GM19239 (cell line): ENCODE measurements around the gene ZBTB32.
A peak's percentile ranks its signal among the peaks of the same experiment; 100 is the strongest.
"Not testable (repeated sequence)": the region's sequence is repeated elsewhere in the genome, so short reads cannot be mapped to it uniquely, and the experiment has no call there.

Experiments
- DNase-seq: peaks from one replicate; pipeline ENCODE4 v3.0.0; 2011; ENCODE audit warnings: low spot score; ENCODE audit not compliant: insufficient read length
- FAIRE-seq: peaks from 2 replicates; lab custom pipeline; 2011; peaks lifted over from hg19 to GRCh38; lab: Jason Lieb, UNC

Gene ZBTB32

DNA sequence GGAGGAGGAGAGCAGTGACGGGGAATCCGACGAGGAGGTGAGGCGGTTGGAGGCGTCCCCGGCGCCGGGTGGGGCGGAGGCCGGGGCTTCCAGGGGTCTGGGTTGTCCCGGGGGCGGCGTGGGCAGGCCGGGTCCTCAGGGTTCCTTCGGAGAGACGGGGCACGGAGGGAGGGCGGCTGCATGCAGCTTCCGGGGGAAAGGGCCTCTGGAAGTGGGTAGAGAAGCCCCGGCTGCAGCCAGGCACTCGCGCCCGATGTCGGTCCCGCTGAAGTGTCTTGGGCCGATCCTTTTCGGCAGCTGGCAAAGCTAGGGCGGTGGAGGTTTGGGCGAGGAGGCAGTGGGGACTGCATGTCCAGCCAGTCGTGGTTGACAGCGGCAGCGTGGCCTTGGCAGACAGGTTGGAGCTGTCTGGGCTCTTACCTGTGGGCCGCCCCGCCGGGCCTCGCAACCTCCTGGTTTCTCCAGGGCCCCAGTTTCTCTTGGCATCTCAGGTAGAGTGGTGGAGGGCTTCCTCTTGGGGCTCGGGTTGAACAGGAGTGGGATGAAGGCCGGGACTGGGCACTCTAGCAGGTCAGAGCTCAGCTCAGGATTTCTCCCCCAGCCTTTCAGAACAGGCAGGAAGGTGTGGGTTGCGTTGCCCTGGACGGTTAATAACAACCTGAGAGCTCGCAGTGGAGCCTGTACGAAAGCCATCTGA is 14.1 kb downstream of the ZBTB32 start:
- peak; percentile 84 for FAIRE-seq
- peak; percentile 57 for DNase-seq

DNA sequence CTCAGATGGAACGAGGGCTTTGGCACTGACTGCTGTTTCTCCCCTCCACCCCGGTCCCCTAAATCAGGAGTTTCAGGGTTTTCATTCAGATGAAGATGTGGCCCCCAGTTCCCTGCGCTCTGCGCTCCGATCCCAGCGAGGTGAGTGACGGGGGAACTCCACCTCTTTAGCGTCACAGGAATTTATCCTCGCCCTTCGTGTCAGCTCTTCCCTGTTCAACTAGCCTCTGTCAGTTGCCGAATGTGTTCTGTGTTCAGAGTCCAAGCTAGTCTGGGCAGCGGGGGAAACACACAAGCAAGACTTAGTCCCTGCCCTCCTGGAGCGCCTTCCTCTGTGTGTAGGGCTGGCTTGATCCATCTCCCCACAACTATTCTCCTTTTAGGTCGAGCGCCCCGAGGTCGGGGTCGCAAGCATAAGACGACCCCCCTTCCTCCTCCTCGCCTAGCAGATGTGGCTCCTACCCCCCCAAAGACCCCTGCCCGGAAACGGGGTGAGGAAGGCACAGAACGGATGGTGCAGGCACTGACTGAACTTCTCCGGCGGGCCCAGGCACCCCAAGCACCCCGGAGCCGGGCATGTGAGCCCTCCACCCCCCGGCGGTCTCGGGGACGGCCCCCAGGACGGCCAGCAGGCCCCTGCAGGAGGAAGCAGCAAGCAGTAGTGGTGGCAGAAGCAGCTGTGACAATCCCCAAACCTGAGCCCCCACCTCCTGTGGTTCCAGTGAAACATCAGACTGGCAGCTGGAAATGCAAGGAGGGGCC is 15.2 kb downstream of the ZBTB32 start:
- DNase-seq (no peak), FAIRE-seq (no peak)

- DNase-seq (no peak), FAIRE-seq (no peak)
Observed at GRCh38 chr19:35720163-35720524, 15.8 kb downstream of the ZBTB32 start.

DNA sequence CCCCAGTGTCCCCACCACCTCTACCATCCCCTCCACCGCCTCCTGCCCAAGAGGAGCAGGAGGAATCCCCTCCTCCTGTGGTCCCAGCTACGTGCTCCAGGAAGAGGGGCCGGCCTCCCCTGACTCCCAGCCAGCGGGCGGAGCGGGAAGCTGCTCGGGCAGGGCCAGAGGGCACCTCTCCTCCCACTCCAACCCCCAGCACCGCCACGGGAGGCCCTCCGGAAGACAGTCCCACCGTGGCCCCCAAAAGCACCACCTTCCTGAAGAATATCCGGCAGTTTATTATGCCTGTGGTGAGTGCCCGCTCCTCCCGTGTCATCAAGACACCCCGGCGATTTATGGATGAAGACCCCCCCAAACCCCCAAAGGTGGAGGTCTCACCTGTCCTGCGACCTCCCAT is 16.3 kb downstream of the ZBTB32 start:
- DNase-seq (no peak), FAIRE-seq (no peak)

DNA sequence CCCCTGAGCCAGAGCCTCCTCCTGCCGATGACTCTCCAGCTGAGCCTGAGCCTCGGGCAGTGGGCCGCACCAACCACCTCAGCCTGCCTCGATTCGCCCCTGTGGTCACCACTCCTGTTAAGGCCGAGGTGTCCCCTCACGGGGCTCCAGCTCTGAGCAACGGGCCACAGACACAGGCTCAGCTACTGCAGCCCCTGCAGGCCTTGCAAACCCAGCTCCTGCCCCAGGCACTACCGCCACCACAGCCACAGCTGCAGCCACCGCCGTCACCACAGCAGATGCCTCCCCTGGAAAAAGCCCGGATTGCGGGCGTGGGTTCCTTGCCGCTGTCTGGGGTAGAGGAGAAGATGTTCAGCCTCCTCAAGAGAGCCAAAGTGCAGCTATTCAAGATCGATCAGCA is 17.0 kb downstream of the ZBTB32 start:
- no peak for DNase-seq
- no peak for FAIRE-seq

DNA sequence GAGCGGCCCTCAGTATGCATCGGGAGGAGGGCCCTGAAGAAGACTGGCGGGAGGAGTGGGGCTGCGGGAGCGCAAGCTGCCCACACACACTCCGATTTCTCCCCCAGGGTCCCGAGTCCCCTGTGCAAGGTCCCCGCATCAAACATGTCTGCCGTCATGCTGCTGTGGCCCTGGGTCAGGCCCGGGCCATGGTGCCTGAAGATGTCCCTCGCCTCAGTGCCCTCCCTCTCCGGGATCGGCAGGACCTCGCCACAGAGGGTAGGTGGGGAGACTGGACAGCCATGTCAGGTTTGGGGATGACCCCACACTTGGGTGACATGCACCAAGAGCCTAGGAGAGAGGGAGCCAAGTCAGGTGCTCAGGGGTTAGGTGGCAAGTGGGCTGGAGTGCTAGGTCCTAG is 18.1 kb downstream of the ZBTB32 start:
- no peak for DNase-seq
- no peak for FAIRE-seq

- DNase-seq = no peak
- no peak for FAIRE-seq
Observed at GRCh38 chr19:35722897-35723296, 18.5 kb downstream of the ZBTB32 start.

DNA sequence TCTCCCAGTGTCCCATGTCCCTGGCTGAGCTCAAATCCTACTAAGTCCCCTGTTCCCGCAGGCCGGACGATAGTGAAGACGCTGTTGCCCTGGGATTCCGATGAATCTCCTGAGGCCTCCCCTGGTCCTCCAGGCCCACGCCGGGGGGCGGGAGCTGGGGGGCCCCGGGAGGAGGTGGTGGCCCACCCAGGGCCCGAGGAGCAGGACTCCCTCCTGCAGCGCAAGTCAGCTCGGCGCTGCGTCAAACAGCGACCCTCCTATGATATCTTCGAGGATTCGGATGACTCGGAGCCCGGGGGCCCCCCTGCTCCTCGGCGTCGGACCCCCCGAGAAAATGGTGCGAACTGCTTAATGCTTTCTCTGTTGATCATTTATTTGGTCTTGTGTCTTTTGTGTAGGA is 19.3 kb downstream of the ZBTB32 start:
- DNase-seq (no peak), FAIRE-seq (no peak)

- DNase-seq, FAIRE-seq: not testable (repeated sequence)
Observed at GRCh38 chr19:35724132-35724531, 19.8 kb downstream of the ZBTB32 start.

- FAIRE-seq (no peak), DNase-seq (no peak)
Observed at GRCh38 chr19:35724560-35724959, 20.2 kb downstream of the ZBTB32 start.

DNA sequence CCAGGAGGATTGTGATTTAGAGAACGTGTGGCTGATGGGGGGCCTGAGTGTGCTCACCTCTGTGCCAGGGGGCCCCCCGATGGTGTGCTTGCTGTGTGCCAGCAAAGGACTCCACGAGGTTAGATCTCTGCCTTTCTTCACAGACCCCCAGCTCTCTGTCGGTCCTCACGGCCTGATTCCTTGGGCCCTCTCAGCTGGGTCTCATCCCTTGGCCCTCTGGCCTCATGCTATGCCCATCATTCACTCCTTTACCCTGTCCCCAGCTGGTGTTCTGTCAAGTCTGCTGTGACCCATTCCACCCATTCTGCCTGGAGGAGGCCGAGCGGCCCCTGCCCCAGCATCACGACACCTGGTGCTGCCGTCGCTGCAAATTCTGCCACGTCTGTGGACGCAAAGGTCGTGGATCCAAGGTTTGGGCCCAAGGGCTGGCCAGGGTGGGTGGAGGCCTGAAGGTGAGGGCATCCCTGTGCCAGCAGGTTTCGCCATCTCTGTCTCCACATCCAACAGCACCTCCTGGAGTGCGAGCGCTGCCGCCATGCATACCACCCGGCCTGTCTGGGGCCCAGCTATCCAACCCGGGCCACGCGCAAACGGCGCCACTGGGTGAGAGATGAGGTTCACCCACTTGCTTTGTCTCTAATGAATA is 21.0 kb downstream of the ZBTB32 start:
- no peak for DNase-seq
- FAIRE-seq = no peak

DNA sequence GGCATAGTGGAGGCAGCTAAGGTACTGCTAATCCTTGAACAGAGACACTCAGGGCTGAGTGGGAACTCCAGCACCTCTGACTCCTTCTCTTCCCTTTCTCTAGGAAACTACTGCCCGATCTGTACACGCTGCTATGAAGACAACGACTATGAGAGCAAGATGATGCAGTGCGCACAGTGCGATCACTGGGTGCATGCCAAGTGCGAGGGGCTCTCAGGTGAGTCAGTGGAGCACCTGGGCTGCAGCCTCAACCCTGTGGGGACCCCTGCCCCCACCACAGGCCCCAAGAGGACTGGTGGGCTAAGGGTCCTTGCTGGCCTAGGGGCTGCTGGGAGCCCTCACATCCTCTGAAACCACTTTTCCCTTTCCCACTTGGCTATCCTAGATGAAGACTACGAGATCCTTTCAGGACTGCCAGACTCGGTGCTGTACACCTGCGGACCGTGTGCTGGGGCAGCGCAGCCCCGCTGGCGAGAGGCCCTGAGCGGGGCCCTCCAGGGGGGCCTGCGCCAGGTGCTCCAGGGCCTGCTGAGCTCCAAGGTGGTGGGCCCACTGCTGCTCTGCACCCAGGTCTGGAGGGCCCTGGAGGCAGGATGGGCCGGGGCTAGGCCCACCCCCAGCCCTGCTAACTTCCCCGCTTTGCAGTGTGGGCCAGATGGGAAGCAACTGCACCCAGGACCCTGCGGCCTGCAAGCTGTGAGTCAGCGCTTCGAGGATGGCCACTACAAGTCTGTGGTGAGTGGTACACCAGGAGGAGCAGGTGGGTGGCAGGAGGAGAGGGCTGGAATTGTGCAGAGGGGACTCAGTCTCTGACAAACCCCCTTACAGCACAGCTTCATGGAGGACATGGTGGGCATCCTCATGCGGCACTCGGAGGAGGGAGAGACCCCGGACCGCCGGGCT is 22.9 kb downstream of the ZBTB32 start:
- FAIRE-seq = no peak
- DNase-seq = no peak

DNA sequence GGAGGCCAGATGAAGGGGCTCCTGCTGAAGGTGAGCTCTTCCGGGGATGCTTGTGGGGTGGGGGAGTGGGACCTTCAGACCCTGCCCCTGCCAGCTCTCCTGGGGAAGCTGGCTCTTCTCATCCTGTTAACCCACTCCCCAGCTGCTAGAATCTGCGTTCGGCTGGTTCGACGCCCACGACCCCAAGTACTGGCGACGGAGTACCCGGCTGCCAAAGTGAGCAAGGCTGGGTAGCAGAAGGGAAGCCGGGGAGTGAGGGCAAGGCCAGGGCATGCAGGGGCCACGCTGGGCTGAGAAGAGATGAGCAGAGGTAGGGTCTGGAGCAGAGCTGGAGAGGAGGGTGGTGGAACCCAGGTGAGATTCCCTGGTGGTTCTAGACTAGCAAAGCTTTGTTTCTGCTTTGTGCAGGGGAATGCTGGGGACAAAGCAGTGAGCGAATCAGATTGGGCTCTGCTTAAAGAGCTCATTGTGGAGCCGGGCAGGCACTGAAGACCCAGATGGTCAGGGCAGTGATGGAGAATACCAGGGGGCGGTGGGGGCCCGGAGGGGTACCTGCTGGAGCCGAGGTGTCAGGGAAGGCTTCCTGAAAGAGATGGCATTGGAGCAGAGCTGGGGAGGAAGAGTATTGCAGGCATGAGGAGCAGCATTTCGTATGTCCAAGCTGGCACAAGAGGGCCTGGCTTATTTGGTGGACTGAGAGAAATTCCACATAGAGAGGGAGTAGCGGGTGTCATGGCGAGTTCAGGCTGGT is 23.8 kb downstream of the ZBTB32 start:
- FAIRE-seq = no peak

GRCh38 chr19:35729021-35729420 is 24.7 kb downstream of the ZBTB32 start:
- FAIRE-seq (no peak), DNase-seq (no peak)

More for the DNA sequence above, 23.8 kb downstream of the ZBTB32 start:
- DNase-seq = no peak

GRCh38 chr19:35729763-35730162 is 25.4 kb downstream of the ZBTB32 start:
- DNase-seq = no peak

GRCh38 chr19:35730326-35730725 is 26.0 kb downstream of the ZBTB32 start:
- no peak for DNase-seq
- no peak for FAIRE-seq

More at GRCh38 chr19:35729763-35730162, 25.4 kb downstream of the ZBTB32 start:
- no peak for FAIRE-seq

- DNase-seq = no peak
- FAIRE-seq = no peak
Observed at GRCh38 chr19:35731353-35731752, 27.0 kb downstream of the ZBTB32 start.

DNA sequence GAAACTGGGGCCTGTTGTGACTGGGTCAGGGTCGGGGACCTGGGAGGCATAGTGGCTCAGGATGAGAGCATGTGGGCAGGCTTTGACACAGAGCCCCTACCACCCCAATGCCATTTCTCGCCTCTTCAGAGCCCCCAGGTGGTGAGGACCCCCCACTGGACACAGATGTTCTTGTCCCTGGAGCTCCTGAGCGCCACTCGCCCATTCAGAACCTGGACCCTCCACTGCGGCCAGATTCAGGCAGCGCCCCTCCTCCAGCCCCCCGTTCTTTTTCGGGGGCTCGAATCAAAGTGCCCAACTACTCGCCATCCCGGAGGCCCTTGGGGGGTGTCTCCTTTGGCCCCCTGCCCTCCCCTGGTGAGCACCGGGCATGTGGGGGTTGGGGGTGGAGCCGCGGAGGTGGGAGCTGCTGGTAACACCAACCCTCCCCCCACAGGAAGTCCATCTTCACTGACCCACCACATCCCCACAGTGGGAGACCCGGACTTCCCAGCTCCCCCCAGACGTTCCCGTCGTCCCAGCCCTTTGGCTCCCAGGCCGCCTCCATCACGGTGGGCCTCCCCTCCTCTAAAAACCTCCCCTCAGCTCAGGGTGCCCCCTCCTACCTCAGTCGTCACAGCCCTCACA is 27.5 kb downstream of the ZBTB32 start:
- FAIRE-seq (no peak), DNase-seq (no peak)

DNA sequence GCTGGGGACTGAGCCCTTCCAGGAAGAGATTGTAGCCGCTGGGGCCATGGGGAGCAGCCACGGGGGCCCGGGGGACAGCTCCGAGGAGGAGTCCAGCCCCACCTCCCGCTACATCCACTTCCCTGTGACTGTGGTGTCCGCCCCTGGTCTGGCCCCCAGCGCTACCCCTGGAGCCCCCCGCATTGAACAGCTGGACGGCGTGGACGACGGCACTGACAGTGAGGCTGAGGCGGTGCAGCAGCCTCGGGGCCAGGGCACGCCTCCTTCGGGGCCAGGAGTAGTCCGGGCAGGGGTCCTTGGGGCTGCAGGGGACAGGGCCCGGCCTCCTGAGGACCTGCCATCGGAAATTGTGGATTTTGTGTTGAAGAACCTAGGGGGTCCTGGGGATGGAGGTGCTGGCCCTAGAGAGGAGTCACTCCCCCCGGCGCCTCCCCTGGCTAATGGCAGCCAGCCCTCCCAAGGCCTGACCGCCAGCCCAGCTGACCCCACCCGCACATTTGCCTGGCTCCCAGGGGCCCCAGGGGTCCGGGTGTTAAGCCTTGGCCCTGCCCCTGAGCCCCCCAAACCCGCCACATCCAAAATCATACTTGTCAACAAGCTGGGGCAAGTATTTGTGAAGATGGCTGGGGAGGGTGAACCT is 28.3 kb downstream of the ZBTB32 start:
- no peak for DNase-seq
- no peak for FAIRE-seq
